AG10803 (cell line): ENCODE data around the gene HEXIM2.

Experiments used
- DNase-seq: peaks from one replicate; pipeline ENCODE4 v3.0.0; 2010; ENCODE audit warnings: low read depth
- H3K4me3 ChIP-seq: 2 replicates; pipeline ENCODE4 v1.5.1; 2011; ENCODE audit warnings: mild to moderate bottlenecking, low read length, control low read depth
- CTCF ChIP-seq: conservative IDR thresholded peaks from 2 replicates; pipeline ENCODE4 v1.5.1; 2011; ENCODE audit warnings: mild to moderate bottlenecking, low read length, control low read depth, inconsistent platforms

Gene HEXIM2

GRCh38 chr17:45149669-45150664, 11.7 kb upstream of the HEXIM2 start:
- peak overlapping the region; percentile 99 for H3K4me3 ChIP-seq
- DNase-seq, result peak; percentile 61
- TF ChIP-seq CTCF, result no peak

- no peak for TF ChIP-seq CTCF
- no peak for DNase-seq
- peak overlapping the region; percentile 99 for H3K4me3 ChIP-seq
These were observed 10.5 kb upstream of the HEXIM2 start for GRCh38 chr17:45150911-45151809.

- DNase-seq, result no peak
- no peak for TF ChIP-seq CTCF
- H3K4me3 ChIP-seq, result no peak overlapping the region
These were observed 6.6 kb upstream of the HEXIM2 start for GRCh38 chr17:45155029-45155428.

- no peak for TF ChIP-seq CTCF
- H3K4me3 ChIP-seq, result no peak overlapping the region
- DNase-seq, result no peak
These were observed 6.2 kb upstream of the HEXIM2 start for GRCh38 chr17:45155483-45155882.

- no peak for DNase-seq
- TF ChIP-seq CTCF, result no peak
- no peak overlapping the region for H3K4me3 ChIP-seq
These were observed 5.4 kb upstream of the HEXIM2 start for GRCh38 chr17:45156242-45156641.

- peak overlapping the region; percentile 95 for H3K4me3 ChIP-seq
- peak; percentile 22; the same call in 1 of the 2 replicates for TF ChIP-seq CTCF
These were observed 1.0 kb upstream of the HEXIM2 start for GRCh38 chr17:45160447-45161287.

More at GRCh38 chr17:45160447-45161287, 1.0 kb upstream of the HEXIM2 start:
- DNase-seq, result peak; percentile 75
